Posterior cingulate gyrus (tissue), 11 donors: Measurements from ENCODE around the gene ACOX1.

ENCODE experiments used
- DNase-seq, 10 donors: peaks; one replicate each; pipeline versions ENCODE4 v3.0.0 to v3.0.0-alpha.2; 2020 to 2021; ENCODE audit warnings: mixed read lengths in 3 of 10
- intact Hi-C: fragments of 100-400 bp; cut with DNase I; formaldehyde crosslinking; loops from one replicate; pipeline ENCODE4 v1.15.1; 2023

The ACOX1 gene

GRCh38 chr17:75917141-75917916 lies 61.6 kb downstream of the ACOX1 start:
- intact Hi-C loops = no loop called here
- no peak for DNase-seq

- no peak for DNase-seq
- intact Hi-C loops = no loop called here
These were observed 63.7 kb downstream of the ACOX1 start for GRCh38 chr17:75915268-75915667.

- intact Hi-C loops = no loop called here
- DNase-seq = no peak
These were observed 64.2 kb downstream of the ACOX1 start for GRCh38 chr17:75914643-75915267.

GRCh38 chr17:75913537-75914210 lies 65.3 kb downstream of the ACOX1 start:
- intact Hi-C loops = no loop called here
- no peak for DNase-seq

GRCh38 chr17:75910699-75911098 lies 68.3 kb downstream of the ACOX1 start:
- intact Hi-C loops = no loop called here
- DNase-seq = no peak

GRCh38 chr17:75909812-75910274 lies 69.1 kb downstream of the ACOX1 start:
- no peak for DNase-seq

GRCh38 chr17:75909051-75909811 lies 69.7 kb downstream of the ACOX1 start:
- DNase-seq = no peak
- intact Hi-C loops = no loop called here

More at GRCh38 chr17:75909812-75910274, 69.1 kb downstream of the ACOX1 start:
- intact Hi-C loops = no loop called here

- DNase-seq = no peak
- intact Hi-C loops = no loop called here
These were observed 70.8 kb downstream of the ACOX1 start for GRCh38 chr17:75908201-75908600.

- intact Hi-C loops = no loop called here
- DNase-seq = no peak
These were observed 72.7 kb downstream of the ACOX1 start for GRCh38 chr17:75906143-75906884.

- intact Hi-C loops = loop anchor here (1.0 kb wide), 1 partner anchor 100 kb away; no protein-coding TSS in a partner anchor
- DNase-seq = peak; percentile 78 to 99 (median 88)
These were observed 74.0 kb downstream of the ACOX1 start, which contains the start of gene MRPL38 for GRCh38 chr17:75904749-75905521. Gene MRPL38, minus strand, starts transcription at chr17:75904884. Its CDS starts 9 bp downstream, at chr17:75904875.

- intact Hi-C loops = no loop called here
- DNase-seq = no peak
These were observed 76.6 kb downstream of the ACOX1 start for GRCh38 chr17:75902406-75902805.

- no peak for DNase-seq
- intact Hi-C loops = no loop called here
These were observed 77.2 kb downstream of the ACOX1 start for GRCh38 chr17:75901727-75902126.

GRCh38 chr17:75900691-75901533 lies 78.1 kb downstream of the ACOX1 start:
- no peak for DNase-seq
- intact Hi-C loops = no loop called here

GRCh38 chr17:75899767-75900468 lies 79.0 kb downstream of the ACOX1 start:
- intact Hi-C loops = loop anchor here (5.0 kb wide), 1 partner anchor 43 kb away; the partner anchor contains the start of gene WBP2
- no peak for DNase-seq

- DNase-seq = no peak
- intact Hi-C loops = loop anchor here (5.0 kb wide), 1 partner anchor 42 kb away; the partner anchor contains the start of gene WBP2
These were observed 79.6 kb downstream of the ACOX1 start for GRCh38 chr17:75899353-75899752.

GRCh38 chr17:75898791-75899190 lies 80.2 kb downstream of the ACOX1 start:
- DNase-seq = no peak
- intact Hi-C loops = loop anchor here (5.0 kb wide), 1 partner anchor 41 kb away; the partner anchor contains the start of gene WBP2

GRCh38 chr17:75898065-75898464 lies 80.9 kb downstream of the ACOX1 start:
- intact Hi-C loops = loop anchor here (5.0 kb wide), 1 partner anchor 41 kb away; the partner anchor contains the start of gene WBP2
- no peak for DNase-seq
